Neutrophil (primary cell): ENCODE results near the gene ITPRID1.

ENCODE experiments used
- H3K27ac ChIP-seq: fragments of 200-600 bp; sonication (generic); 2 replicates; pipeline ENCODE4 v1.5.1; 2016; ENCODE audit warnings: mild to moderate bottlenecking, moderate library complexity
- H3K27me3 ChIP-seq: fragments of 200-600 bp; sonication (generic); 2 replicates; pipeline ENCODE4 v1.6.0; 2016; ENCODE audit warnings: mild to moderate bottlenecking
- H3K36me3 ChIP-seq: fragments of 200-600 bp; sonication (generic); 2 replicates; pipeline ENCODE4 v1.5.1; 2017
- H3K4me1 ChIP-seq, 2 experiments: fragments of 200-600 bp in 1 of 2; sonication (generic) in 1 of 2; 1 replicate in 1 of 2; 2 replicates in 1 of 2; pipeline versions ENCODE4 v1.5.1 to v1.6.1; 2013 to 2016; ENCODE audit warnings: low read depth in 1 of 2, low read length in 1 of 2, mild to moderate bottlenecking in 1 of 2, moderate library complexity in 1 of 2; ENCODE audit not compliant: control insufficient read depth in 1 of 2, insufficient read depth in 1 of 2
- H3K4me3 ChIP-seq, 2 experiments: fragments of 200-600 bp in 1 of 2; sonication (generic) in 1 of 2; 1 replicate in 1 of 2; 2 replicates in 1 of 2; pipeline ENCODE4 v1.5.1; 2013 to 2016; ENCODE audit warnings: low read depth in 1 of 2, low read length in 1 of 2, mild to moderate bottlenecking in 1 of 2, moderate library complexity in 1 of 2
- H3K9me3 ChIP-seq: fragments of 200-600 bp; sonication (generic); 2 replicates; pipeline ENCODE4 v1.5.1; 2016
- CTCF ChIP-seq: fragments of 200-600 bp; sonication (generic); IDR thresholded peaks from 2 replicates; pipeline ENCODE4 v1.5.1; 2016; ENCODE audit warnings: antibody characterized with exemption

ITPRID1 gene

GRCh38 chr7:31633894-31634494 lies 120.1 kb downstream of the ITPRID1 start:
- no peaks in the 10 kb centered on the region for H3K9me3 ChIP-seq
- H3K27ac ChIP-seq, result no peak overlapping the region
- H3K4me1 ChIP-seq, result no peaks in the 10 kb centered on the region
- H3K36me3 ChIP-seq, result no peaks in the 10 kb centered on the region
- H3K4me3 ChIP-seq, result no peak overlapping the region
- no peak for TF ChIP-seq CTCF
- peaks cover 5% of the 10 kb centered on the region for H3K27me3 ChIP-seq

- TF ChIP-seq CTCF, result no peak
- Histone ChIP-seq H3K36me3 (no peaks in the 10 kb centered on the region), H3K4me3 (no peak overlapping the region), H3K4me1 (no peaks in the 10 kb centered on the region), H3K9me3 (no peaks in the 10 kb centered on the region), H3K27me3 (no peaks in the 10 kb centered on the region), H3K27ac (no peak overlapping the region)
Measured at GRCh38 chr7:31640381-31640780, 126.5 kb downstream of the ITPRID1 start.

- Histone ChIP-seq H3K4me1 (no peaks in the 10 kb centered on the region), H3K27me3 (no peaks in the 10 kb centered on the region), H3K27ac (no peak overlapping the region), H3K36me3 (no peaks in the 10 kb centered on the region), H3K4me3 (no peak overlapping the region), H3K9me3 (no peaks in the 10 kb centered on the region)
- no peak for TF ChIP-seq CTCF
Measured at GRCh38 chr7:31642681-31643115, 128.8 kb downstream of the ITPRID1 start.

- Histone ChIP-seq H3K9me3 (no peaks in the 10 kb centered on the region), H3K4me1 (no peaks in the 10 kb centered on the region), H3K4me3 (no peak overlapping the region), H3K27ac (no peak overlapping the region), H3K36me3 (no peaks in the 10 kb centered on the region), H3K27me3 (no peaks in the 10 kb centered on the region)
- TF ChIP-seq CTCF, result no peak
Measured at GRCh38 chr7:31646942-31647341, 133.1 kb downstream of the ITPRID1 start.

- Histone ChIP-seq H3K27me3 (no peaks in the 10 kb centered on the region), H3K36me3 (no peaks in the 10 kb centered on the region), H3K27ac (no peak overlapping the region), H3K4me3 (no peak overlapping the region), H3K9me3 (no peaks in the 10 kb centered on the region), H3K4me1 (no peaks in the 10 kb centered on the region)
- no peak for TF ChIP-seq CTCF
Measured at GRCh38 chr7:31647511-31647910, 133.6 kb downstream of the ITPRID1 start.
